LNCaP clone FGC (cell line): ENCODE results near the gene ANKRD13B.

Source experiments
- DNase-seq: peaks from one replicate; pipeline ENCODE4 v3.0.0-alpha.2; 2011; ENCODE audit warnings: low read depth
- H3K4me3 ChIP-seq: 2 replicates; pipeline ENCODE4 v1.5.1; 2011; ENCODE audit warnings: mild to moderate bottlenecking, low read depth, low read length, control low read depth
- TF ChIP-seq, protein P1 (sequence below): IDR thresholded peaks from 2 replicates; pipeline ENCODE4 v1.5.1; 2012; ENCODE audit warnings: mild to moderate bottlenecking; ENCODE audit not compliant: control insufficient read depth, insufficient read depth; ENCODE audit errors: extremely low read depth

ANKRD13B gene

GRCh38 chr17:29592850-29593551 is at the start of gene ANKRD13B:
Gene ANKRD13B, plus strand, starts transcription at chr17:29593132. Its CDS starts 490 bp downstream, at chr17:29593622.
- DNase-seq = no peak
- H3K4me3 ChIP-seq = peak within 1 kb of the TSS; percentile 73

DNA sequence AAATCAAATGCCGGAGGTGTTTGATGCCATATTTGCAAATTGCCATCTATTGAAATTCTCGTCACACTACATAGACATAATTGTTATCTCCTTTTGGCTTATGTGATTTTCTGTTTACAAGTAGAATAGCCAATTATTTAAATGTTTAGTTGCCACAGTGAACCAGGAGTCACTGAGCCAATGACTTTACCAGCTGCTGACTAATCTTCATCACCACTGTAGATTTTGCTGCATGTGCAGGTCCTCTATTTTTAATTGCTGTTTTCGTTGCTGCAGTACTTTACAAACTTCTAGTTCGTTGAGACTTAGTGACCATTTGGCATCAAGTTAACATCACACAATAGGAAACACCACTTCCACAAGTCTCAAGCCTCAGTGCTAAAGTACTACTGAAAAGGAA is 48.9 kb upstream of the ANKRD13B start:
- TF ChIP-seq, protein P1, sequence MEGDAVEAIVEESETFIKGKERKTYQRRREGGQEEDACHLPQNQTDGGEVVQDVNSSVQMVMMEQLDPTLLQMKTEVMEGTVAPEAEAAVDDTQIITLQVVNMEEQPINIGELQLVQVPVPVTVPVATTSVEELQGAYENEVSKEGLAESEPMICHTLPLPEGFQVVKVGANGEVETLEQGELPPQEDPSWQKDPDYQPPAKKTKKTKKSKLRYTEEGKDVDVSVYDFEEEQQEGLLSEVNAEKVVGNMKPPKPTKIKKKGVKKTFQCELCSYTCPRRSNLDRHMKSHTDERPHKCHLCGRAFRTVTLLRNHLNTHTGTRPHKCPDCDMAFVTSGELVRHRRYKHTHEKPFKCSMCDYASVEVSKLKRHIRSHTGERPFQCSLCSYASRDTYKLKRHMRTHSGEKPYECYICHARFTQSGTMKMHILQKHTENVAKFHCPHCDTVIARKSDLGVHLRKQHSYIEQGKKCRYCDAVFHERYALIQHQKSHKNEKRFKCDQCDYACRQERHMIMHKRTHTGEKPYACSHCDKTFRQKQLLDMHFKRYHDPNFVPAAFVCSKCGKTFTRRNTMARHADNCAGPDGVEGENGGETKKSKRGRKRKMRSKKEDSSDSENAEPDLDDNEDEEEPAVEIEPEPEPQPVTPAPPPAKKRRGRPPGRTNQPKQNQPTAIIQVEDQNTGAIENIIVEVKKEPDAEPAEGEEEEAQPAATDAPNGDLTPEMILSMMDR = no peak
- H3K4me3 ChIP-seq = no peak overlapping the region
- DNase-seq = no peak

More at GRCh38 chr17:29592850-29593551, at the start of gene ANKRD13B:
- TF ChIP-seq, protein P1 = no peak

GRCh38 chr17:29546085-29546484 is 46.8 kb upstream of the ANKRD13B start:
- DNase-seq = no peak
- TF ChIP-seq, protein P1 = no peak
- H3K4me3 ChIP-seq = no peak overlapping the region

GRCh38 chr17:29546830-29547229 is 46.1 kb upstream of the ANKRD13B start:
- H3K4me3 ChIP-seq = no peak overlapping the region
- TF ChIP-seq, protein P1 = no peak
- no peak for DNase-seq

DNA sequence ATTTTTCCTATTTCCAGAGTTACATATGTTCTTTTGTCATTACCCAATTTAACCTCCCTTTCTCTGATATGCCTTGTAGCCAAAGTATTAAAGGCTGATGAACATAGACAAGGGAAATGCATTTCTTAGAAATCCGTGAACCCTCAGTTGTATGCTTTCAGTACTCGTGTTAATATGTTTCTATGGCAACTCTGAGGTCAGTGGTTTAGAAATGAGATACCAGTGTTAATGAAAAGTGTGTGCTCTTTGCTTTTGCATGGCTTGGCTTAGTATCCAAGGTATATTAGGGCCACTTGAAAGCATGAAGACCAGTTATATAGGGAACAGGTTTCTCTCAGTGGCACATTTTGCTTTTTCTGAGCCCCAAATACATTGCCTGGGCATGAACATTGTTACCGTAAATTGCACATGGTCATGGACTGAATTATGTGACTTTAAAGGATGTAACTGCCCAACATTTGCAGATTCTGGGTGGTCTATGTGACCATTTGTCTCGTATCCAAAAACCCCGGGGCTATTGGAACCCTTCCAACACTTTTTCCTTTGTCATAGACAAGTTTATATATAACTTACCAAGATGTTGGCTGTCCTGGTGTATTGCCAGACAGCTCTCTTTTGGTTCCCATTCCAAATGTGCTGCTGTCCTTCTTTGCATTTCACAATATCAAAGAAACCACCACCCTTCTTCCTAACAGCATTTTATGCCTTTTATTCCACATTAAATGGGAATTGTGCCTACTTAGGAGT is 43.6 kb upstream of the ANKRD13B start:
- DNase-seq = no peak
- H3K4me3 ChIP-seq = no peak overlapping the region
- TF ChIP-seq, protein P1 = no peak

- DNase-seq = no peak
- TF ChIP-seq, protein P1 = no peak
- H3K4me3 ChIP-seq = no peak overlapping the region
Measured at GRCh38 chr17:29555840-29556239, 37.1 kb upstream of the ANKRD13B start.
